ENCODE measurements around the gene BRI3BP.

BRI3BP gene

GRCh38 chr12:124993626-124994436 is at the start of gene BRI3BP:
BRI3BP (plus strand) TSS chr12:124993645; CDS start chr12:124993791, 146 bp downstream.
- peak; percentile 74 for DNase-seq

GRCh38 chr12:124946447-124946793 is 47.0 kb upstream of the BRI3BP start:
- DNase-seq, result no peak

GRCh38 chr12:124947013-124947412 is 46.4 kb upstream of the BRI3BP start:
- DNase-seq, result no peak

- DNase-seq, result no peak
Observed at GRCh38 chr12:124947561-124948398, 45.7 kb upstream of the BRI3BP start.

- DNase-seq, result no peak
Observed at GRCh38 chr12:124949066-124949465, 44.4 kb upstream of the BRI3BP start.

GRCh38 chr12:124949779-124950728 is 43.4 kb upstream of the BRI3BP start:
- DNase-seq, result no peak

GRCh38 chr12:124952295-124952694 is 41.1 kb upstream of the BRI3BP start:
- DNase-seq, result no peak

- no peak for DNase-seq
Observed at GRCh38 chr12:124952801-124953200, 40.6 kb upstream of the BRI3BP start.

GRCh38 chr12:124953689-124954405 is 39.6 kb upstream of the BRI3BP start:
- DNase-seq, result no peak

GRCh38 chr12:124954771-124955170 is 38.7 kb upstream of the BRI3BP start:
- DNase-seq, result no peak

- no peak for DNase-seq
Observed at GRCh38 chr12:124956571-124956970, 36.9 kb upstream of the BRI3BP start.

- no peak for DNase-seq
Observed at GRCh38 chr12:124961055-124961454, 32.4 kb upstream of the BRI3BP start.

GRCh38 chr12:124963211-124963610 is 30.2 kb upstream of the BRI3BP start:
- DNase-seq, result no peak

- DNase-seq, result no peak
Observed at GRCh38 chr12:124964251-124964650, 29.2 kb upstream of the BRI3BP start.

GRCh38 chr12:124964836-124965462 is 28.5 kb upstream of the BRI3BP start:
- DNase-seq, result no peak

GRCh38 chr12:124967016-124967739 is 26.3 kb upstream of the BRI3BP start:
- DNase-seq, result no peak

- no peak for DNase-seq
Observed at GRCh38 chr12:124968656-124969055, 24.8 kb upstream of the BRI3BP start.

GRCh38 chr12:124970647-124971402 is 22.6 kb upstream of the BRI3BP start:
- DNase-seq, result no peak

GRCh38 chr12:124971603-124972002 is 21.8 kb upstream of the BRI3BP start:
- DNase-seq, result no peak

GRCh38 chr12:124972211-124972610 is 21.2 kb upstream of the BRI3BP start:
- no peak for DNase-seq
